Measurements from ENCODE around the gene CEP112. TPM values are rescaled to one million over a fixed set of nuclear protein-coding genes. Genes with fewer than 3 reads are reported as not detected.

The CEP112 gene
- polyA plus RNA-seq, 1 donor (not counting 4 experiments of a cell fraction or from before 2014, with no cell fraction given) = 2.6 TPM

- Histone ChIP-seq H3K9me1 (ENCODE audit: control insufficient read depth, extremely low read depth, insufficient read depth, low read length) (no peaks in the 10 kb centered on the region), H2AFZ (ENCODE audit: control insufficient read depth, low read length) (no peak overlapping the region), H3K4me1 (ENCODE audit: control insufficient read depth, extremely low read depth, insufficient read depth, low read length) (no peaks in the 10 kb centered on the region), H3K4me3 (ENCODE audit: control insufficient read depth in 2 of 3, extremely low read depth in 1 of 3, insufficient read depth in 2 of 3, low read depth in 1 of 3, low read length in 3 of 3) (no peak overlapping the region), H3K9ac (ENCODE audit: control insufficient read depth, extremely low read depth, insufficient read depth, low read length) (no peak overlapping the region), H3K27ac (ENCODE audit: control insufficient read depth, insufficient read depth, low read length) (no peak overlapping the region), H3K27me3 (ENCODE audit: control insufficient read depth, extremely low read depth, insufficient read depth, low read length) (no peaks in the 10 kb centered on the region), H3K9me3 (ENCODE audit: control insufficient read depth, low read depth, low read length) (no peaks in the 10 kb centered on the region), H4K20me1 (ENCODE audit: control insufficient read depth, extremely low read depth, insufficient read depth, low read length) (no peaks in the 10 kb centered on the region), H3K36me3 (ENCODE audit: control insufficient read depth in 2 of 2, extremely low read depth in 1 of 2, insufficient read depth in 2 of 2, low read length in 2 of 2) (no peaks in the 10 kb centered on the region), H3K79me2 (ENCODE audit: control insufficient read depth, insufficient read depth, low read length) (no peaks in the 10 kb centered on the region), H3K4me2 (ENCODE audit: control insufficient read depth, extremely low read depth, insufficient read depth, low read depth, low read length) (no peak overlapping the region)
- no peak for TF ChIP-seq CTCF (optimal IDR thresholded peaks at IDR 0.05 in 1 of 3, IDR thresholded peaks at IDR 0.05 in 1 of 3, conservative IDR thresholded peaks at IDR 0.05 in 1 of 3; ENCODE audit: extremely low read depth in 1 of 3, insufficient read depth in 2 of 3, low read length in 3 of 3)
- no peak for TF ChIP-seq EZH2 (IDR thresholded peaks at IDR 0.05; ENCODE audit: low read length)
- no peak for DNase-seq (ENCODE audit: low read depth, low spot score)
- dilution Hi-C loops (cut with MboI; ENCODE audit: extremely low pct_ligation_motif_present, low sequenced_read_pairs) = no loop called here
- no peak for FAIRE-seq
Observed at GRCh38 chr17:65895969-65896368, 296.0 kb downstream of the CEP112 start.

GRCh38 chr17:65893692-65894279, 298.1 kb downstream of the CEP112 start:
- Histone ChIP-seq H3K4me3 (ENCODE audit: control insufficient read depth in 2 of 3, extremely low read depth in 1 of 3, insufficient read depth in 2 of 3, low read depth in 1 of 3, low read length in 3 of 3) (no peak overlapping the region), H3K36me3 (ENCODE audit: control insufficient read depth in 2 of 2, extremely low read depth in 1 of 2, insufficient read depth in 2 of 2, low read length in 2 of 2) (no peaks in the 10 kb centered on the region), H3K9me1 (ENCODE audit: control insufficient read depth, extremely low read depth, insufficient read depth, low read length) (no peaks in the 10 kb centered on the region), H2AFZ (ENCODE audit: control insufficient read depth, low read length) (no peak overlapping the region), H3K4me2 (ENCODE audit: control insufficient read depth, extremely low read depth, insufficient read depth, low read depth, low read length) (no peak overlapping the region), H4K20me1 (ENCODE audit: control insufficient read depth, extremely low read depth, insufficient read depth, low read length) (no peaks in the 10 kb centered on the region), H3K9ac (ENCODE audit: control insufficient read depth, extremely low read depth, insufficient read depth, low read length) (no peak overlapping the region), H3K27me3 (ENCODE audit: control insufficient read depth, extremely low read depth, insufficient read depth, low read length) (no peaks in the 10 kb centered on the region), H3K27ac (ENCODE audit: control insufficient read depth, insufficient read depth, low read length) (no peak overlapping the region), H3K9me3 (ENCODE audit: control insufficient read depth, low read depth, low read length) (no peaks in the 10 kb centered on the region), H3K79me2 (ENCODE audit: control insufficient read depth, insufficient read depth, low read length) (no peaks in the 10 kb centered on the region), H3K4me1 (ENCODE audit: control insufficient read depth, extremely low read depth, insufficient read depth, low read length) (no peaks in the 10 kb centered on the region)
- no peak for DNase-seq (ENCODE audit: low read depth, low spot score)
- dilution Hi-C loops (cut with MboI; ENCODE audit: extremely low pct_ligation_motif_present, low sequenced_read_pairs) = no loop called here
- FAIRE-seq = no peak
- TF ChIP-seq CTCF (optimal IDR thresholded peaks at IDR 0.05 in 1 of 3, IDR thresholded peaks at IDR 0.05 in 1 of 3, conservative IDR thresholded peaks at IDR 0.05 in 1 of 3; ENCODE audit: extremely low read depth in 1 of 3, insufficient read depth in 2 of 3, low read length in 3 of 3) (no peak), EZH2 (IDR thresholded peaks at IDR 0.05; ENCODE audit: low read length) (no peak)

Measured in keratinocyte (primary cell).